ENCODE results near the gene FAM50A. TPM values are rescaled to one million over a fixed set of nuclear protein-coding genes. Genes with fewer than 3 reads are reported as not detected.
"Not testable (repeated sequence)": the region's sequence is repeated elsewhere in the genome, so short reads cannot be mapped to it uniquely, and the experiment has no call there.

The FAM50A gene
- total RNA-seq, 4 donors from 2014 or later, result 16.2 to 31.5 (median 23.3) TPM

GRCh38 chrX:154398668-154399526 is 45.0 kb upstream of the FAM50A start:
- peaks cover 34% of the 10 kb centered on the region for H3K4me1 ChIP-seq
- DNase-seq (ENCODE audit: low spot score in 2 of 2), result peak; percentile 93 to 94
- H3K9me3 ChIP-seq, result no peaks in the 10 kb centered on the region
- WGBS, result 36% methylated on average over 49 of the region's 49 CpGs
- H3K36me3 ChIP-seq, result peaks cover 8% of the 10 kb centered on the region
- TF ChIP-seq CTCF (IDR thresholded peaks at IDR 0.05) (peak; percentile 71 to 83), POLR2A (IDR thresholded peaks at IDR 0.05) (no peak), POLR2AphosphoS5 (IDR thresholded peaks at IDR 0.05) (peak in 1 of 3 donors; percentile 10), EP300 (IDR thresholded peaks at IDR 0.05) (no peak)
- H3K27ac ChIP-seq, result peak overlapping the region; percentile 98
- peak overlapping the region; percentile 70 for H3K4me3 ChIP-seq
- H3K27me3 ChIP-seq, result no peaks in the 10 kb centered on the region

- peaks cover 8% of the 10 kb centered on the region for H3K36me3 ChIP-seq
- TF ChIP-seq POLR2A (IDR thresholded peaks at IDR 0.05), result no peak
- no peak for TF ChIP-seq EP300 (IDR thresholded peaks at IDR 0.05)
- TF ChIP-seq POLR2AphosphoS5 (IDR thresholded peaks at IDR 0.05), result no peak
- no peak for TF ChIP-seq CTCF (IDR thresholded peaks at IDR 0.05)
- 63% methylated on average over 12 of the region's 14 CpGs for WGBS
- no peaks in the 10 kb centered on the region for H3K27me3 ChIP-seq
- no peaks in the 10 kb centered on the region for H3K9me3 ChIP-seq
- peaks cover 34% of the 10 kb centered on the region for H3K4me1 ChIP-seq
- peak overlapping the region; percentile 98 for H3K27ac ChIP-seq
- no peak for DNase-seq (ENCODE audit: low spot score in 2 of 2)
- H3K4me3 ChIP-seq, result peak overlapping the region; percentile 70
Measured at GRCh38 chrX:154399527-154400368, 44.2 kb upstream of the FAM50A start.

- H3K27ac ChIP-seq; DNase-seq (ENCODE audit: low spot score in 2 of 2); H3K9me3 ChIP-seq; H3K27me3 ChIP-seq; H3K36me3 ChIP-seq: not testable (repeated sequence)
- Histone ChIP-seq H3K4me1 (peaks cover 34% of the 10 kb centered on the region), H3K4me3 (peak overlapping the region; percentile 70)
- WGBS, result 69% methylated on average over 5 of the region's 6 CpGs
Measured at GRCh38 chrX:154400369-154400817, 43.5 kb upstream of the FAM50A start.

GRCh38 chrX:154401045-154401799 is 42.7 kb upstream of the FAM50A start:
- Histone ChIP-seq H3K4me3 (no peak overlapping the region), H3K27me3 (no peaks in the 10 kb centered on the region), H3K36me3 (peaks cover 8% of the 10 kb centered on the region), H3K4me1 (peaks cover 34% of the 10 kb centered on the region), H3K27ac (no peak overlapping the region), H3K9me3 (no peaks in the 10 kb centered on the region)
- DNase-seq (ENCODE audit: low spot score in 2 of 2), result no peak
- 60% methylated on average over 6 of the region's 6 CpGs for WGBS
- TF ChIP-seq POLR2AphosphoS5 (IDR thresholded peaks at IDR 0.05), result no peak
- no peak for TF ChIP-seq EP300 (IDR thresholded peaks at IDR 0.05)
- no peak for TF ChIP-seq POLR2A (IDR thresholded peaks at IDR 0.05)
- no peak for TF ChIP-seq CTCF (IDR thresholded peaks at IDR 0.05)

GRCh38 chrX:154401918-154402621 is 41.9 kb upstream of the FAM50A start:
- H3K27ac ChIP-seq, result peak overlapping the region; percentile 18
- H3K27me3 ChIP-seq, result no peaks in the 10 kb centered on the region
- H3K36me3 ChIP-seq, result peaks cover 8% of the 10 kb centered on the region
- H3K4me1 ChIP-seq, result peaks cover 30% of the 10 kb centered on the region
- no peak for TF ChIP-seq EP300 (IDR thresholded peaks at IDR 0.05)
- TF ChIP-seq POLR2A (IDR thresholded peaks at IDR 0.05), result no peak
- no peak for TF ChIP-seq POLR2AphosphoS5 (IDR thresholded peaks at IDR 0.05)
- no peak for TF ChIP-seq CTCF (IDR thresholded peaks at IDR 0.05)
- no peaks in the 10 kb centered on the region for H3K9me3 ChIP-seq
- WGBS, result 45% methylated on average over 6 of the region's 6 CpGs
- no peak overlapping the region for H3K4me3 ChIP-seq
- no peak for DNase-seq (ENCODE audit: low spot score in 2 of 2)
